ENCODE measurements around the gene MAP4K2. TPM values are rescaled to one million over a fixed set of nuclear protein-coding genes. Genes with fewer than 3 reads are reported as not detected.

The MAP4K2 gene
- total and polyA plus RNA-seq, 2 of the 13 experiments (the other 11 are each of a cell fraction or from before 2014, with no cell fraction given), result 8.3 to 17.6 TPM

DNA sequence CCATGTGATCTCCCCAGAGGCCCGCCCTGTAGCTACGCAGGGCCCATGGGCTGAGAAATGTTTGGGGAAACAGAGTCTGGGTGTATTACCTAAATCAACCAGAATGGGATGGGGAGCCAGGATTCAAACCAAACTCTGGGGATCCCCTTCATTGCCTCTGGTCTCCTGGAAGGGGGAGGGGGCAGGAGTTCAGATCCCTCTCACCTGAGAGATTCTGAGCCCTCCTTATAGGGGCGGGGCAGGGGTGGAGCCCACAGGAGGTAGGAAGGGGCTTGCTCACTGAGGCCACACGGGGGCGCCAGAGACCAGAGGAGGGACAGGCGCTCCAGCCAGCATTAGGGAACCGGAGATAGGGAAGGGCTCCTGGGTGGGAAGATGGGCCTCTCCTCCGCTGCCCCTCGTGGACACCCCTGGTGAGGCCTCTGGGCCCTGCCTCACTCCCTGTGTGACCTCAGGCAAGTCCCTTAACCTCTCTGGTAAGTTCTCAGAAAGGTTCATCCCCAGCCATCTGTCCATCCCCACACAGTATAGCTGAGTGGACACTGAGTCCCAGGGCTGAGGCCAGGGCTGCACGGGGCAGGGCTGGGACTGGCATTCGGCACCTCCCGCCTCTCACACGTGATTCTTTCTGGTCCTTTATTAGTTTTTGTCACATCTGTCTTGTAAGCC, 44.1 kb upstream of the MAP4K2 start (continued):
- peak; percentile 48; the same call in 1 of the 2 replicates for TF ChIP-seq CBX5 (CRISPR knock-in tag; IDR thresholded peaks at IDR 0.05; ENCODE audit: borderline replicate concordance)
- TF ChIP-seq RORA (CRISPR knock-in tag; IDR thresholded peaks at IDR 0.05), result no peak
- no peak for TF ChIP-seq ARNT (IDR thresholded peaks at IDR 0.05)
- TF ChIP-seq FOXA1 (IDR thresholded peaks at IDR 0.05), result no peak
- TF ChIP-seq FOXA1 (CRISPR knock-in tag; IDR thresholded peaks at IDR 0.05), result no peak
- TF ChIP-seq, protein P1, sequence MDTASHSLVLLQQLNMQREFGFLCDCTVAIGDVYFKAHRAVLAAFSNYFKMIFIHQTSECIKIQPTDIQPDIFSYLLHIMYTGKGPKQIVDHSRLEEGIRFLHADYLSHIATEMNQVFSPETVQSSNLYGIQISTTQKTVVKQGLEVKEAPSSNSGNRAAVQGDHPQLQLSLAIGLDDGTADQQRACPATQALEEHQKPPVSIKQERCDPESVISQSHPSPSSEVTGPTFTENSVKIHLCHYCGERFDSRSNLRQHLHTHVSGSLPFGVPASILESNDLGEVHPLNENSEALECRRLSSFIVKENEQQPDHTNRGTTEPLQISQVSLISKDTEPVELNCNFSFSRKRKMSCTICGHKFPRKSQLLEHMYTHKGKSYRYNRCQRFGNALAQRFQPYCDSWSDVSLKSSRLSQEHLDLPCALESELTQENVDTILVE (CRISPR knock-in tag; IDR thresholded peaks at IDR 0.05), result 0 out of 2 replicates have a peak, but pooled peaks have one; percentile 31
- TF ChIP-seq, protein P2, sequence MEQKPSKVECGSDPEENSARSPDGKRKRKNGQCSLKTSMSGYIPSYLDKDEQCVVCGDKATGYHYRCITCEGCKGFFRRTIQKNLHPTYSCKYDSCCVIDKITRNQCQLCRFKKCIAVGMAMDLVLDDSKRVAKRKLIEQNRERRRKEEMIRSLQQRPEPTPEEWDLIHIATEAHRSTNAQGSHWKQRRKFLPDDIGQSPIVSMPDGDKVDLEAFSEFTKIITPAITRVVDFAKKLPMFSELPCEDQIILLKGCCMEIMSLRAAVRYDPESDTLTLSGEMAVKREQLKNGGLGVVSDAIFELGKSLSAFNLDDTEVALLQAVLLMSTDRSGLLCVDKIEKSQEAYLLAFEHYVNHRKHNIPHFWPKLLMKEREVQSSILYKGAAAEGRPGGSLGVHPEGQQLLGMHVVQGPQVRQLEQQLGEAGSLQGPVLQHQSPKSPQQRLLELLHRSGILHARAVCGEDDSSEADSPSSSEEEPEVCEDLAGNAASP (CRISPR knock-in tag; IDR thresholded peaks at IDR 0.05; ENCODE audit: borderline replicate concordance), result peak; percentile 39; the same call in 1 of the 2 replicates
- no peak for TF ChIP-seq CHD4 (IDR thresholded peaks at IDR 0.05; ENCODE audit: borderline replicate concordance, low read length)
- TF ChIP-seq ZNF598 (CRISPR knock-in tag; IDR thresholded peaks at IDR 0.05; ENCODE audit: borderline replicate concordance), result no peak; the same call in 1 of the 2 replicates
- TF ChIP-seq ZFAT (CRISPR knock-in tag; conservative IDR thresholded peaks at IDR 0.05), result no peak
- no peak for TF ChIP-seq GABPA (IDR thresholded peaks at IDR 0.05; ENCODE audit: low read depth, low read length)
- TF ChIP-seq GABPA (CRISPR knock-in tag; IDR thresholded peaks at IDR 0.05; ENCODE audit: low read depth), result peak; percentile 31; the same call in 1 of the 2 replicates
- peak; percentile 40; the same call in 1 of the 2 replicates for TF ChIP-seq IRF2 (CRISPR knock-in tag; IDR thresholded peaks at IDR 0.05)
- TF ChIP-seq ZNF841 (CRISPR knock-in tag; IDR thresholded peaks at IDR 0.05; ENCODE audit: borderline replicate concordance), result no peak
- no peak for TF ChIP-seq ARHGAP35 (CRISPR knock-in tag; IDR thresholded peaks at IDR 0.05; ENCODE audit: borderline replicate concordance)
- peak; percentile 73 for TF ChIP-seq ZMYM3 (CRISPR knock-in tag; IDR thresholded peaks at IDR 0.05)
- TF ChIP-seq MBD4 (IDR thresholded peaks at IDR 0.05; ENCODE audit: borderline replicate concordance, low read length), result no peak
- no peak for TF ChIP-seq ZNF20 (CRISPR knock-in tag; IDR thresholded peaks at IDR 0.05)
- TF ChIP-seq, protein P3, sequence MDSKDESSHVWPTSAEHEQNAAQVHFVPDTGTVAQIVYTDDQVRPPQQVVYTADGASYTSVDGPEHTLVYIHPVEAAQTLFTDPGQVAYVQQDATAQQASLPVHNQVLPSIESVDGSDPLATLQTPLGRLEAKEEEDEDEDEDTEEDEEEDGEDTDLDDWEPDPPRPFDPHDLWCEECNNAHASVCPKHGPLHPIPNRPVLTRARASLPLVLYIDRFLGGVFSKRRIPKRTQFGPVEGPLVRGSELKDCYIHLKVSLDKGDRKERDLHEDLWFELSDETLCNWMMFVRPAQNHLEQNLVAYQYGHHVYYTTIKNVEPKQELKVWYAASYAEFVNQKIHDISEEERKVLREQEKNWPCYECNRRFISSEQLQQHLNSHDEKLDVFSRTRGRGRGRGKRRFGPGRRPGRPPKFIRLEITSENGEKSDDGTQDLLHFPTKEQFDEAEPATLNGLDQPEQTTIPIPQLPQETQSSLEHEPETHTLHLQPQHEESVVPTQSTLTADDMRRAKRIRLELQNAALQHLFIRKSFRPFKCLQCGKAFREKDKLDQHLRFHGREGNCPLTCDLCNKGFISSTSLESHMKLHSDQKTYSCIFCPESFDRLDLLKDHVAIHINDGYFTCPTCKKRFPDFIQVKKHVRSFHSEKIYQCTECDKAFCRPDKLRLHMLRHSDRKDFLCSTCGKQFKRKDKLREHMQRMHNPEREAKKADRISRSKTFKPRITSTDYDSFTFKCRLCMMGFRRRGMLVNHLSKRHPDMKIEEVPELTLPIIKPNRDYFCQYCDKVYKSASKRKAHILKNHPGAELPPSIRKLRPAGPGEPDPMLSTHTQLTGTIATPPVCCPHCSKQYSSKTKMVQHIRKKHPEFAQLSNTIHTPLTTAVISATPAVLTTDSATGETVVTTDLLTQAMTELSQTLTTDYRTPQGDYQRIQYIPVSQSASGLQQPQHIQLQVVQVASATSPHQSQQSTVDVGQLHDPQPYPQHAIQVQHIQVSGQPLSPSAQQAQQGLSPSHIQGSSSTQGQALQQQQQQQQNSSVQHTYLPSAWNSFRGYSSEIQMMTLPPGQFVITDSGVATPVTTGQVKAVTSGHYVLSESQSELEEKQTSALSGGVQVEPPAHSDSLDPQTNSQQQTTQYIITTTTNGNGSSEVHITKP (CRISPR knock-in tag; IDR thresholded peaks at IDR 0.05; ENCODE audit: low read depth), result no peak
- TF ChIP-seq MAZ (IDR thresholded peaks at IDR 0.05; ENCODE audit: borderline replicate concordance, low read depth, low read length), result peak; percentile 56; the same call in 1 of the 2 replicates
- TF ChIP-seq MAZ (CRISPR knock-in tag; IDR thresholded peaks at IDR 0.05; ENCODE audit: low read depth), result 0 out of 2 replicates have a peak, but pooled peaks have one; percentile 54
- TF ChIP-seq, protein P4, sequence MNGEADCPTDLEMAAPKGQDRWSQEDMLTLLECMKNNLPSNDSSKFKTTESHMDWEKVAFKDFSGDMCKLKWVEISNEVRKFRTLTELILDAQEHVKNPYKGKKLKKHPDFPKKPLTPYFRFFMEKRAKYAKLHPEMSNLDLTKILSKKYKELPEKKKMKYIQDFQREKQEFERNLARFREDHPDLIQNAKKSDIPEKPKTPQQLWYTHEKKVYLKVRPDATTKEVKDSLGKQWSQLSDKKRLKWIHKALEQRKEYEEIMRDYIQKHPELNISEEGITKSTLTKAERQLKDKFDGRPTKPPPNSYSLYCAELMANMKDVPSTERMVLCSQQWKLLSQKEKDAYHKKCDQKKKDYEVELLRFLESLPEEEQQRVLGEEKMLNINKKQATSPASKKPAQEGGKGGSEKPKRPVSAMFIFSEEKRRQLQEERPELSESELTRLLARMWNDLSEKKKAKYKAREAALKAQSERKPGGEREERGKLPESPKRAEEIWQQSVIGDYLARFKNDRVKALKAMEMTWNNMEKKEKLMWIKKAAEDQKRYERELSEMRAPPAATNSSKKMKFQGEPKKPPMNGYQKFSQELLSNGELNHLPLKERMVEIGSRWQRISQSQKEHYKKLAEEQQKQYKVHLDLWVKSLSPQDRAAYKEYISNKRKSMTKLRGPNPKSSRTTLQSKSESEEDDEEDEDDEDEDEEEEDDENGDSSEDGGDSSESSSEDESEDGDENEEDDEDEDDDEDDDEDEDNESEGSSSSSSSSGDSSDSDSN (CRISPR knock-in tag; IDR thresholded peaks at IDR 0.05), result peak; percentile 70
- TF ChIP-seq GATA4 (IDR thresholded peaks at IDR 0.05; ENCODE audit: borderline replicate concordance, low read depth), result no peak
